ENCODE data around the gene TSKU. TPM values are rescaled to one million over a fixed set of nuclear protein-coding genes. Genes with fewer than 3 reads are reported as not detected.
"Not testable (repeated sequence)": the region's sequence is repeated elsewhere in the genome, so short reads cannot be mapped to it uniquely, and the experiment has no call there.

Gene TSKU
- 10 to 100 TPM; 21.3 to 34.4 (median 26.7) TPM for polyA plus RNA-seq (ENCODE audit: insufficient read length in 4 of 4)

- DNase-seq (ENCODE audit: low read depth in 4 of 4, low spot score in 2 of 4), result no peak
These were observed at the start of gene TSKU for GRCh38 chr11:76783294-76783895. TSKU (plus strand) TSS chr11:76783356; CDS start chr11:76795617, 12,261 bp downstream.

- not testable (repeated sequence) for DNase-seq (ENCODE audit: low read depth in 4 of 4, low spot score in 2 of 4)
These were observed 49.2 kb upstream of the TSKU start for GRCh38 chr11:76733906-76734305.

- DNase-seq (ENCODE audit: low read depth in 4 of 4, low spot score in 2 of 4), result no peak
These were observed 48.4 kb upstream of the TSKU start for GRCh38 chr11:76734456-76735420.

GRCh38 chr11:76735841-76736240 is 47.3 kb upstream of the TSKU start:
- DNase-seq (ENCODE audit: low read depth in 4 of 4, low spot score in 2 of 4), result no peak

- no peak for DNase-seq (ENCODE audit: low read depth in 4 of 4, low spot score in 2 of 4)
These were observed 46.9 kb upstream of the TSKU start for GRCh38 chr11:76736266-76736665.

- no peak for DNase-seq (ENCODE audit: low read depth in 4 of 4, low spot score in 2 of 4)
These were observed 46.2 kb upstream of the TSKU start for GRCh38 chr11:76736773-76737495.

- DNase-seq (ENCODE audit: low read depth in 4 of 4, low spot score in 2 of 4), result no peak
These were observed 44.4 kb upstream of the TSKU start for GRCh38 chr11:76738618-76739240.

GRCh38 chr11:76739798-76740197 is 43.4 kb upstream of the TSKU start:
- DNase-seq (ENCODE audit: low read depth in 4 of 4, low spot score in 2 of 4), result no peak

- DNase-seq (ENCODE audit: low read depth in 4 of 4, low spot score in 2 of 4), result no peak
These were observed 42.4 kb upstream of the TSKU start for GRCh38 chr11:76740772-76741171.

GRCh38 chr11:76742902-76743301 is 40.3 kb upstream of the TSKU start:
- no peak for DNase-seq (ENCODE audit: low read depth in 4 of 4, low spot score in 2 of 4)

GRCh38 chr11:76744186-76745043 is 38.7 kb upstream of the TSKU start:
- DNase-seq (ENCODE audit: low read depth in 4 of 4, low spot score in 2 of 4), result no peak

- no peak for DNase-seq (ENCODE audit: low read depth in 4 of 4, low spot score in 2 of 4)
These were observed 38.1 kb upstream of the TSKU start for GRCh38 chr11:76745044-76745376.

GRCh38 chr11:76745561-76746207 is 37.5 kb upstream of the TSKU start:
- DNase-seq (ENCODE audit: low read depth in 4 of 4, low spot score in 2 of 4), result no peak

- DNase-seq (ENCODE audit: low read depth in 4 of 4, low spot score in 2 of 4), result no peak
These were observed 35.8 kb upstream of the TSKU start for GRCh38 chr11:76747153-76747914.

GRCh38 chr11:76747915-76748860 is 35.0 kb upstream of the TSKU start:
- DNase-seq (ENCODE audit: low read depth in 4 of 4, low spot score in 2 of 4), result no peak

- no peak for DNase-seq (ENCODE audit: low read depth in 4 of 4, low spot score in 2 of 4)
These were observed 34.2 kb upstream of the TSKU start for GRCh38 chr11:76748948-76749347.

- no peak for DNase-seq (ENCODE audit: low read depth in 4 of 4, low spot score in 2 of 4)
These were observed 33.1 kb upstream of the TSKU start for GRCh38 chr11:76750067-76750466.

- no peak for DNase-seq (ENCODE audit: low read depth in 4 of 4, low spot score in 2 of 4)
These were observed 32.4 kb upstream of the TSKU start for GRCh38 chr11:76750746-76751145.

Measured in left renal cortex interstitium (tissue), 4 donors.